GM21447 (cell line): Measurements from ENCODE around the gene PAQR6.

Experiments used
- ATAC-seq: cut with Tn5 transposase; IDR thresholded peaks from one replicate; pipeline ENCODE4 v1.9.1; 2021; ENCODE audit not compliant: unreplicated experiment

PAQR6 gene

GRCh38 chr1:156263288-156263655 lies 15.4 kb upstream of the PAQR6 start:
- ATAC-seq, result no peak

- ATAC-seq, result no peak
These were observed 14.8 kb upstream of the PAQR6 start for GRCh38 chr1:156262461-156263287.

- no peak for ATAC-seq
These were observed 13.0 kb upstream of the PAQR6 start for GRCh38 chr1:156260896-156261295.

DNA sequence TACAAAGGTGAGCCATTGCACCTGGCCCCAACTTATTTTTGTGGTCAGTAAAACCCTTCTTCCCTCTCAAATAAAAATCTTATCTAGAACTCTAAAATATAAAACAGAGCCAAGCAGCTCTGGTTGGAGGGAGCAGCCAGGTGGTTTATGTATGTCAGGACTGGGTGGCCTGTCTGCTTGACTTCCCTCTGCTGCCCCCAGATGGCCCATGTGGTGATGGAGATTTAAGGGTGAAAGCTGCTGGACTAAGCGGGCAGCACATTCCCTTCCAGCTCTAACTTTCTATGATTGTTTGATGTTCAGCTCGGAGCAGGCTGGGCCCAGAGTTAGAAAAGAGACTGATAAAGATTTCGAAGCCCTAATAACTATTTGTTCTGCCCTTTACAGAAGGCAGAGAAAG lies 11.9 kb upstream of the PAQR6 start:
- no peak for ATAC-seq

DNA sequence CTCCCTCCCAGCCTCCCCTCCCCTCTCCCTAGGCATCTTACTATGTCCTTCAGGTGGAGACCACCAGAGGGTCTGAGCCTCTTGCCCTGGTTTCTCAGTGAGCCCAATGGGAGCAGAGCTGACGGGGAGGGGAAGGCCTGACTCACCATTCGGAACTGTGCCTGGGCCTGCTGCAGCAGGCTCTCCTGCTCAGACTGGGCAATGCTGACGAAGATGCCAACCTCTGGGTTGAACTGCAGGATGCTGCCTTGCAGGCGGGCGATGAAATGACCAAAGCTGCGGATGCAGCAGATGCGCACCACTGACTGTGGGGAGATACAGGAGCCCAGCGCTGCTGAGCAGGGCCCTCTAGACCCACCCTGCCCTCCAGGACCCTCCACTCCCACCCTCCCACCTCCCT lies 11.0 kb upstream of the PAQR6 start:
- no peak for ATAC-seq

- ATAC-seq, result no peak
These were observed 9.9 kb upstream of the PAQR6 start for GRCh38 chr1:156257711-156258110.

- no peak for ATAC-seq
These were observed 5.8 kb upstream of the PAQR6 start for GRCh38 chr1:156253634-156254033.

GRCh38 chr1:156251527-156251926 lies 3.7 kb upstream of the PAQR6 start:
- no peak for ATAC-seq

GRCh38 chr1:156249593-156249992 lies 1.7 kb upstream of the PAQR6 start:
- no peak for ATAC-seq

- no peak for ATAC-seq
These were observed 447 bp upstream of the PAQR6 start for GRCh38 chr1:156248323-156248683.

DNA sequence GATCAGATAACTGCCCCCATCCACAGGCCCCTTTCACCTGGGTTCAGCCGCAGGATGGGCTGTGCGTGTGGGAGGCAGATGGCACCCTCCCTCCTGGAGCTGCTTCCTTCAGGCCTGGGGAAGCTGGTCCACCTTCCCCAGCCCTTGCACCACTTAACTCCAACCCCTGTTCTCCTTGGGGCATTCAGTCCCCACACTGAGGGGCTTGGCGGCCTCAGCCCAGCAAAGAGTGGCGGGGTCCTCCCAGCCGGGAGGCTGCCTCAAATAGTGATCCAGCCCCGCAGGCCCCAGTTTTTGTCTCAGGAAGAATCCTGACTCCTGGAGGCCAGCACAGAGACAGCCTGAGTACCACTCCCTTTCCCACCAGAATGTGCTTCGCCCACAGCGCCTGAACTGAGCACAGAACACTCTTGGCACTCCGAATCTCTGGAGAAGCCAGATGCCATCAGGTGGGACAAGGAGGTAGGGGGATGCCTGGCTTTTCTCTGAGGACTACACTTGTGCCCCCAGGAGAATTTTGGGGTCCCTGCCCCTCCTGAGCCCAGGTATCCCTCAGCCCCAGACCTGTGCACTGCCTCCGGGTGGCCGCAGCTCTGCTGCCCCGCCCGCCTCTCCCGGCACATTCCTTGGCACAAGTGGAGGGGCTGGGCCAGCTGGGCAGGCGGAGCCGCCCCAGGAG lies 936 bp downstream of the PAQR6 start:
- no peak for ATAC-seq

- no peak for ATAC-seq
These were observed 1.5 kb downstream of the PAQR6 start for GRCh38 chr1:156246241-156246780.

- ATAC-seq, result no peak
These were observed 2.2 kb downstream of the PAQR6 start for GRCh38 chr1:156245451-156246232.

DNA sequence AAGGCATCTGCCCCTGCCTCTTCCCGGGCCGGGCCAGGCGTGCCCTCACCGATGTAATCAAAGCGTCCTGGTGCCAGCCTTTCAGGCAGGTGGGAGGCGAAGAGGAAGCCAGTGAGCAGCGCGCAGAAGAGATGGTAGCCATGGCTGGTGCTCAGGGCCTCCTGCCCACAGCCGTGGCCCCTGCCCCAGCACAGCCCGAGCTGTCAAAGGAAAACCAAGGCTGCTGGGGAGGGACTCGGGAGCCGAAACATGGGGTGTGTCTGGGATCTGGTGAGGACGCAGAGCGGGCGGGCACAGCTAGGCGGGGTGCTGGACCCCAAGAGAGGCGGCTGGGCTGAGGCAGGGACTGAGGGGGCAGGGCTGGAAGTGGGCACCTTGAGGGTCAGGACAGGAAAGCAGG lies 3.1 kb downstream of the PAQR6 start:
- ATAC-seq, result no peak

- no peak for ATAC-seq
These were observed 3.7 kb downstream of the PAQR6 start for GRCh38 chr1:156244126-156244525.

DNA sequence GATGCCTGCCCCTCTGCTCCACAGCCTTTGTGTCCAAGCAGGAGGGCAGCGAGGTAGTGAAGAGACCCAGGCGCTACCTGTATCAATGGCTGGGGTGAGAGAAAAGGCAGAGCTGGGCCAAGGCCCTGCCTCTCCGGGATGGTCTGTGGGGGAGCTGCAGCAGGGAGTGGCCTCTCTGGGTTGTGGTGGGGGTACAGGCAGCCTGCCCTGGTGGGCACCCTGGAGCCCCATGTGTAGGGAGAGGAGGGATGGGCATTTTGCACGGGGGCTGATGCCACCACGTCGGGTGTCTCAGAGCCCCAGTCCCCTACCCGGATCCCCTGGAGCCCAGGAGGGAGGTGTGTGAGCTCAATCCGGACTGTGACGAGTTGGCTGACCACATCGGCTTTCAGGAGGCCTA lies 5.1 kb downstream of the PAQR6 start:
- no peak for ATAC-seq

DNA sequence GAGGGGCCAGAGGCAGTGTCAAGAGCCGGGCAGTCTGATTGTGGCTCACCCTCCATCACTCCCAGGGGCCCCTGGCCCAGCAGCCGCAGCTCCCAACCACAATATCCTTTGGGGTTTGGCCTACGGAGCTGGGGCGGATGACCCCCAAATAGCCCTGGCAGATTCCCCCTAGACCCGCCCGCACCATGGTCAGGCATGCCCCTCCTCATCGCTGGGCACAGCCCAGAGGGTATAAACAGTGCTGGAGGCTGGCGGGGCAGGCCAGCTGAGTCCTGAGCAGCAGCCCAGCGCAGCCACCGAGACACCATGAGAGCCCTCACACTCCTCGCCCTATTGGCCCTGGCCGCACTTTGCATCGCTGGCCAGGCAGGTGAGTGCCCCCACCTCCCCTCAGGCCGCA lies 5.9 kb downstream of the PAQR6 start, which contains the start of gene BGLAP:
Gene BGLAP (plus strand): TSS at position 259 of the 400 bp plus-strand sequence. CDS start 48 bp downstream, at position 307.
- ATAC-seq, result no peak

DNA sequence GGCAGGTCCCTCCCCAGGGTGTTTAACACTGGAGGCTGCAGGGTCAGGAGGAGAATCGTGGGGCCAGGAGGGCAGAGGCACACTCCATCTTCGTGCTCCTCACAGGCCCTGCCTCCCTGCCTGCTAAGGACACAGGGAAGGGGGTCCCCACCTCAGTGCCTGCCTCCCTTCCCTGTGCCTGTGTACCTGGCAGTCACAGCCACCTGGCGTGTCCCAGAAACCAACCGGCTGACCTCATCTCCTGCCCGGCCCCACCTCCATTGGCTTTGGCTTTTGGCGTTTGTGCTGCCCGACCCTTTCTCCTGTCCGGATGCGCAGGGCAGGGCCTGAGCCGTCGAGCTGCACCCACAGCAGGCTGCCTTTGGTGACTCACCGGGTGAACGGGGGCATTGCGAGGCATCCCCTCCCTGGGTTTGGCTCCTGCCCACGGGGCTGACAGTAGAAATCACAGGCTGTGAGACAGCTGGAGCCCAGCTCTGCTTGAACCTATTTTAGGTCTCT lies 6.5 kb downstream of the PAQR6 start:
- no peak for ATAC-seq

DNA sequence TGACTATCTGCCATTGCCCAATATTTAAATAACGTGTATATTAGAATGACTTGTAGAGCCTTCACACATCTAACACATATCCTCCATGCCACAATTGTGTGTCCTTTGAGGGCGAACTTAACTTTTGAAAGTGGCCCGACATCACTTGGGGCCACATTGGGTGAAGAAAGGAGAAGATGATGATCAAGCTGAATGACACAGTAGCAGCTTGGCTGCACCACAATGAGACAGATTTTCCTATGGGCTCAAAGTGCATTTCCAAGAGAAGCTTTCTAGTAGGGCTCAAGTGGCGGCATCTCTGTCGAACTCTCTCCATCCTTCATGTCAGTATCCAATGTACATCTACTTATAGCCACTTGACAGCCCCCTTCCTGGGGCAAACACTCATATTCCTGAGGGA lies 9.6 kb downstream of the PAQR6 start:
- ATAC-seq, result no peak

- ATAC-seq, result no peak
These were observed 11.7 kb downstream of the PAQR6 start for GRCh38 chr1:156236164-156236563.

DNA sequence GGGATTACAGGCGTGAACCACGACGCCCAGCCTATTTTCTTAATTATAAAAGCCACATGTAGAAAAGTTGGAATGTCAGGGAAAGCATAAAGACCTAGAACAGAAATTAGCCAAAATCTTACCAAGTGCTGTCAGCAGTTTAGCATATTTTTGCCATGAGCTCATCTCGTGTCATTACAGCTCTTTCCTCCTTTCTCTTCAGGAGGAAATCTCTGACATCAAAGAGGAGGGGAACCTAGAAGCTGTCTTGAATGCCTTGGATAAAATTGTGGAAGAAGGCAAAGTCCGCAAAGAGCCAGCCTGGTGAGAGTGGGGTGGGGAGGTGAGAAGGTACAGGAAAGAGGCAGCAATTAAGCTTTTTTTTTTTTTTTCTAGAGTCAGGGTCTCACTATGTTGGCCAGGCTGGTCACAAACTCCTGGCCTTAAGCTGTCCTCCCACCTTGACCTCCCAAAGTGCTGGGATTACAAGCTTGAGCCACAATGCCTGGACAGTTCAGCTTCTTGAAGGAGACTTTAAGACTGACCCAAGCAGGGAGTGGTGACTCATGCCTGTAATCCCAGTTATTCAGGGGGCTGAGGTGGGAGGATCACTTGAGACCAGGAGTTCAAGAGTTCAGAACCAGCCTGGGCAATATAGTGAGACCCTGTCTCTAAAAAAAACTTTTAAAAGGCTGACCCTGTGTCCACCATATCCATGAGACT lies 14.3 kb downstream of the PAQR6 start:
- no peak for ATAC-seq
